HG03066 (cell line): ENCODE data around the gene AFAP1.

Source experiments
- ATAC-seq: cut with Tn5 transposase; IDR thresholded peaks from one replicate; pipeline ENCODE4 v1.9.1; 2021; ENCODE audit warnings: low read depth; ENCODE audit not compliant: unreplicated experiment

Gene AFAP1

GRCh38 chr4:7747566-7747965 is 192.1 kb downstream of the AFAP1 start:
- ATAC-seq = no peak

- no peak for ATAC-seq
Observed at GRCh38 chr4:7747062-7747385, 192.6 kb downstream of the AFAP1 start.

- no peak for ATAC-seq
Observed at GRCh38 chr4:7746351-7747061, 193.2 kb downstream of the AFAP1 start.

- ATAC-seq = no peak
Observed at GRCh38 chr4:7745301-7745885, 194.3 kb downstream of the AFAP1 start.

GRCh38 chr4:7744142-7744804 is 195.4 kb downstream of the AFAP1 start:
- no peak for ATAC-seq

GRCh38 chr4:7742807-7743280 is 196.8 kb downstream of the AFAP1 start:
- no peak for ATAC-seq

- ATAC-seq = no peak
Observed at GRCh38 chr4:7741946-7742806, 197.5 kb downstream of the AFAP1 start.

GRCh38 chr4:7740866-7741525 is 198.7 kb downstream of the AFAP1 start:
- no peak for ATAC-seq

- ATAC-seq = no peak
Observed at GRCh38 chr4:7739918-7740865, 199.5 kb downstream of the AFAP1 start.

GRCh38 chr4:7739077-7739917 is 200.4 kb downstream of the AFAP1 start:
- ATAC-seq = no peak

- no peak for ATAC-seq
Observed at GRCh38 chr4:7738458-7739076, 201.1 kb downstream of the AFAP1 start.

GRCh38 chr4:7737752-7738457 is 201.8 kb downstream of the AFAP1 start:
- ATAC-seq = no peak

- no peak for ATAC-seq
Observed at GRCh38 chr4:7737268-7737645, 202.4 kb downstream of the AFAP1 start.

GRCh38 chr4:7736436-7737267 is 203.0 kb downstream of the AFAP1 start:
- ATAC-seq = no peak

GRCh38 chr4:7735961-7736360 is 203.7 kb downstream of the AFAP1 start:
- ATAC-seq = no peak

GRCh38 chr4:7735395-7735794 is 204.3 kb downstream of the AFAP1 start:
- ATAC-seq = no peak
